ENCODE results near the gene MRFAP1.

- TF ChIP-seq CTCF (IDR thresholded peaks at IDR 0.05): no peak
- TF ChIP-seq POLR2A (IDR thresholded peaks at IDR 0.05): no peak
Measured at GRCh38 chr4:6627832-6628231, 12.7 kb upstream of the MRFAP1 start.
